ENCODE measurements around the gene LGMN. TPM values are rescaled to one million over a fixed set of nuclear protein-coding genes. Genes with fewer than 3 reads are reported as not detected.

The LGMN gene
- total and polyA plus RNA-seq, 2 experiments from 2014 or later = 98.8 to 129 TPM

GRCh38 chr14:92679246-92679645 is 69.2 kb downstream of the LGMN start:
- H3K9ac ChIP-seq = no peak overlapping the region
- H3K79me2 ChIP-seq (ENCODE audit: insufficient read depth) = no peaks in the 10 kb centered on the region
- H2AFZ ChIP-seq = no peak overlapping the region
- H3K9me2 ChIP-seq (ENCODE audit: insufficient read depth) = no peaks in the 10 kb centered on the region
- H3K4me3 ChIP-seq = no peak overlapping the region
- no peaks in the 10 kb centered on the region for H4K20me1 ChIP-seq (ENCODE audit: insufficient read depth)
- WGBS, 2 experiments (ENCODE audit: low coverage in 1 of 2, low lambda C conversion rate in 2 of 2, missing lambda C conversion rate in 2 of 2) = 95 to 96% methylated on average over 4 of the region's 4 CpGs
- no peaks in the 10 kb centered on the region for H3K27me3 ChIP-seq (replicated peaks; ENCODE audit: insufficient read depth)
- H3K9me3 ChIP-seq (ENCODE audit: low read depth) = no peaks in the 10 kb centered on the region
- no peak for TF ChIP-seq EZH2 (IDR thresholded peaks at IDR 0.05; ENCODE audit: insufficient read depth, poor library complexity, severe bottlenecking)
- TF ChIP-seq EZH2phosphoT487 (IDR thresholded peaks at IDR 0.05; ENCODE audit: insufficient read depth, low read depth) = no peak
- H3K4me2 ChIP-seq (ENCODE audit: unreplicated experiment) = no peak overlapping the region
- 0 out of 2 replicates have a peak, but pooled peaks cover 4% of the 10 kb centered on the region for H3F3A ChIP-seq (ENCODE audit: insufficient read depth)
- H3K27ac ChIP-seq = no peak overlapping the region
- in situ Hi-C loops (cut with MboI) = no loop called here
- DNase-seq = no peak
- H3K36me3 ChIP-seq (ENCODE audit: low read depth) = no peaks in the 10 kb centered on the region
- no peaks in the 10 kb centered on the region for H3K4me1 ChIP-seq (ENCODE audit: insufficient read depth)

GRCh38 chr14:92678766-92679165 is 69.7 kb downstream of the LGMN start:
- no peaks in the 10 kb centered on the region for H3K9me3 ChIP-seq (ENCODE audit: low read depth)
- TF ChIP-seq EZH2 (IDR thresholded peaks at IDR 0.05; ENCODE audit: insufficient read depth, poor library complexity, severe bottlenecking) = no peak
- TF ChIP-seq EZH2phosphoT487 (IDR thresholded peaks at IDR 0.05; ENCODE audit: insufficient read depth, low read depth) = no peak
- in situ Hi-C loops (cut with MboI) = no loop called here

GRCh38 chr14:92677955-92678354 is 70.5 kb downstream of the LGMN start:
- H3K9ac ChIP-seq = no peak overlapping the region
- H3K9me2 ChIP-seq (ENCODE audit: insufficient read depth) = no peaks in the 10 kb centered on the region
- H3K9me3 ChIP-seq (ENCODE audit: low read depth) = no peaks in the 10 kb centered on the region
- H3K36me3 ChIP-seq (ENCODE audit: low read depth) = no peaks in the 10 kb centered on the region
- H3K4me2 ChIP-seq (ENCODE audit: unreplicated experiment) = no peak overlapping the region
- H3K4me3 ChIP-seq = no peak overlapping the region
- H2AFZ ChIP-seq = no peak overlapping the region
- 97 to 100% methylated on average over 1 to 2 of the region's 2 CpGs for WGBS, 2 experiments (ENCODE audit: low coverage in 1 of 2, low lambda C conversion rate in 2 of 2, missing lambda C conversion rate in 2 of 2)
- H3K79me2 ChIP-seq (ENCODE audit: insufficient read depth) = no peaks in the 10 kb centered on the region
- H3K27ac ChIP-seq = no peak overlapping the region
- 0 out of 2 replicates have a peak, but pooled peaks cover 4% of the 10 kb centered on the region for H3F3A ChIP-seq (ENCODE audit: insufficient read depth)
- no peaks in the 10 kb centered on the region for H3K27me3 ChIP-seq (replicated peaks; ENCODE audit: insufficient read depth)
- H3K4me1 ChIP-seq (ENCODE audit: insufficient read depth) = no peaks in the 10 kb centered on the region
- no peak for DNase-seq
- TF ChIP-seq EZH2 (IDR thresholded peaks at IDR 0.05; ENCODE audit: insufficient read depth, poor library complexity, severe bottlenecking) (no peak), EZH2phosphoT487 (IDR thresholded peaks at IDR 0.05; ENCODE audit: insufficient read depth, low read depth) (no peak)
- in situ Hi-C loops (cut with MboI) = no loop called here
- H4K20me1 ChIP-seq (ENCODE audit: insufficient read depth) = no peaks in the 10 kb centered on the region

More at GRCh38 chr14:92678766-92679165, 69.7 kb downstream of the LGMN start:
- Histone ChIP-seq H3K27ac (no peak overlapping the region), H3K9ac (no peak overlapping the region), H3F3A (ENCODE audit: insufficient read depth) (0 out of 2 replicates have a peak, but pooled peaks cover 4% of the 10 kb centered on the region), H3K4me2 (ENCODE audit: unreplicated experiment) (no peak overlapping the region), H3K9me2 (ENCODE audit: insufficient read depth) (no peaks in the 10 kb centered on the region), H3K4me1 (ENCODE audit: insufficient read depth) (no peaks in the 10 kb centered on the region), H3K36me3 (ENCODE audit: low read depth) (no peaks in the 10 kb centered on the region), H2AFZ (no peak overlapping the region), H3K27me3 (replicated peaks; ENCODE audit: insufficient read depth) (no peaks in the 10 kb centered on the region), H3K79me2 (ENCODE audit: insufficient read depth) (no peaks in the 10 kb centered on the region), H3K4me3 (no peak overlapping the region), H4K20me1 (ENCODE audit: insufficient read depth) (no peaks in the 10 kb centered on the region)
- DNase-seq = no peak
- WGBS, 2 experiments (ENCODE audit: low coverage in 1 of 2, low lambda C conversion rate in 2 of 2, missing lambda C conversion rate in 2 of 2) = 78 to 81% methylated on average over 5 of the region's 5 CpGs

- Histone ChIP-seq H3F3A (ENCODE audit: insufficient read depth) (0 out of 2 replicates have a peak, but pooled peaks cover 4% of the 10 kb centered on the region), H3K4me2 (ENCODE audit: unreplicated experiment) (no peak overlapping the region), H3K4me3 (no peak overlapping the region), H4K20me1 (ENCODE audit: insufficient read depth) (no peaks in the 10 kb centered on the region), H3K36me3 (ENCODE audit: low read depth) (no peaks in the 10 kb centered on the region), H3K9ac (no peak overlapping the region), H3K27me3 (replicated peaks; ENCODE audit: insufficient read depth) (no peaks in the 10 kb centered on the region), H3K79me2 (ENCODE audit: insufficient read depth) (no peaks in the 10 kb centered on the region), H3K4me1 (ENCODE audit: insufficient read depth) (no peaks in the 10 kb centered on the region), H2AFZ (no peak overlapping the region), H3K27ac (no peak overlapping the region), H3K9me3 (ENCODE audit: low read depth) (no peaks in the 10 kb centered on the region), H3K9me2 (ENCODE audit: insufficient read depth) (no peaks in the 10 kb centered on the region)
- TF ChIP-seq EZH2 (IDR thresholded peaks at IDR 0.05; ENCODE audit: insufficient read depth, poor library complexity, severe bottlenecking) = no peak
- TF ChIP-seq EZH2phosphoT487 (IDR thresholded peaks at IDR 0.05; ENCODE audit: insufficient read depth, low read depth) = no peak
- no peak for DNase-seq
- in situ Hi-C loops (cut with MboI) = no loop called here
- WGBS, 2 experiments (ENCODE audit: low coverage in 1 of 2, low lambda C conversion rate in 2 of 2, missing lambda C conversion rate in 2 of 2) = 82 to 86% methylated on average over 4 of the region's 4 CpGs
Observed at GRCh38 chr14:92677087-92677668, 71.2 kb downstream of the LGMN start.

Data from GM23248 (cell line).